NB4 (cell line): ENCODE data around the gene HPGDS.

Experiments
- DNase-seq: peaks from one replicate; pipeline ENCODE4 v3.0.0; 2010; ENCODE audit warnings: low read depth
- H3K4me3 ChIP-seq: one replicate; pipeline ENCODE4 v1.5.1; 2011; ENCODE audit warnings: mild to moderate bottlenecking, low read depth, low read length, moderate library complexity
- MYC ChIP-seq: IDR thresholded peaks from 2 replicates; pipeline ENCODE4 v1.6.1; 2011; ENCODE audit warnings: low read depth, low read length
- POLR2A ChIP-seq: IDR thresholded peaks from 2 replicates; pipeline ENCODE4 v1.6.1; 2011; ENCODE audit warnings: mild to moderate bottlenecking; ENCODE audit not compliant: insufficient read length; ENCODE audit errors: extremely low read depth
- TF ChIP-seq, protein P1 (sequence below): IDR thresholded peaks from one replicate; pipeline ENCODE4 v1.5.1; 2012; ENCODE audit warnings: low read depth, low read length
- TF ChIP-seq, protein P2 (sequence below): IDR thresholded peaks from 2 replicates; pipeline ENCODE4 v1.6.1; 2011; ENCODE audit warnings: low read depth, low read length

HPGDS gene

DNA sequence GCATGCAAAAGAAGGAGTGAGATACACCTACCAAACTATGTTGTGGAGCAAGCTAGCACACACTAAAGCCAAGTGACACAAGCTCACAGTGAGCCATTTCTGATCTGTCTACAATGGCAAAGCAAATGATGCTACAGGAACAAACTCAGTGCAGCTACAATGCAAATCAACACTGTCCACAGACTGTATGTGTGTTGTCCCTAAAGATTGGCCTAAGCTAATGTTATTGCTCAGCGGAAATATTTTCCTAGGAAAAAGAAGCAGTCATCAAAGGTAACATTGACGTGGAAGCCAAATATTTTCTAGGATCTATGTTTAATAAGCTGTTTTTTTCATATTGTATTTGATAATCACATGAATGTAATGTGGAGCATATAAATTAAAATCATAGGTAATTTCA is 34.7 kb upstream of the HPGDS start:
- H3K4me3 ChIP-seq, result no peak overlapping the region
- DNase-seq, result no peak
- TF ChIP-seq POLR2A, result no peak
- TF ChIP-seq, protein P1, sequence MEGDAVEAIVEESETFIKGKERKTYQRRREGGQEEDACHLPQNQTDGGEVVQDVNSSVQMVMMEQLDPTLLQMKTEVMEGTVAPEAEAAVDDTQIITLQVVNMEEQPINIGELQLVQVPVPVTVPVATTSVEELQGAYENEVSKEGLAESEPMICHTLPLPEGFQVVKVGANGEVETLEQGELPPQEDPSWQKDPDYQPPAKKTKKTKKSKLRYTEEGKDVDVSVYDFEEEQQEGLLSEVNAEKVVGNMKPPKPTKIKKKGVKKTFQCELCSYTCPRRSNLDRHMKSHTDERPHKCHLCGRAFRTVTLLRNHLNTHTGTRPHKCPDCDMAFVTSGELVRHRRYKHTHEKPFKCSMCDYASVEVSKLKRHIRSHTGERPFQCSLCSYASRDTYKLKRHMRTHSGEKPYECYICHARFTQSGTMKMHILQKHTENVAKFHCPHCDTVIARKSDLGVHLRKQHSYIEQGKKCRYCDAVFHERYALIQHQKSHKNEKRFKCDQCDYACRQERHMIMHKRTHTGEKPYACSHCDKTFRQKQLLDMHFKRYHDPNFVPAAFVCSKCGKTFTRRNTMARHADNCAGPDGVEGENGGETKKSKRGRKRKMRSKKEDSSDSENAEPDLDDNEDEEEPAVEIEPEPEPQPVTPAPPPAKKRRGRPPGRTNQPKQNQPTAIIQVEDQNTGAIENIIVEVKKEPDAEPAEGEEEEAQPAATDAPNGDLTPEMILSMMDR, result no peak

DNA sequence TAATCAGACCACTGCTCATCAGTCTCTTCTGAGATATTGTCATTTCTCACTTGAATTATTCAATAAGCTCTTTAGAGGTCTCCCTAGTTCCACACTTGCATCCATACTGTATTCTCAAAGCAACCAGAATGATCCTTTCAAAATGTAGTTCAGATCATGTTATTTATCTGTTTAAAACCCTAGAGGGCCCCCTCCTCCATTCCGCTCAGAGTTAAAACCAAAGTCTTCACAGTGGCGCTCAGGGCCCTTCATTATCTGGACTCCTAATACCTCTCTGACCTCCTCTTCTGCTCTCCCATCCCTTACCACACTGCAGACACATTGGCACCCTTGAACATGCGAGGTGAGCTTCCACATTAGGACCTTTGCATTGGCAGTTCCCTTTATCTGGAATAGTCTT is 32.7 kb upstream of the HPGDS start:
- no peak for DNase-seq
- H3K4me3 ChIP-seq, result no peak overlapping the region
- TF ChIP-seq, protein P1, result no peak
- TF ChIP-seq MYC (no peak), POLR2A (no peak)
- TF ChIP-seq, protein P2, sequence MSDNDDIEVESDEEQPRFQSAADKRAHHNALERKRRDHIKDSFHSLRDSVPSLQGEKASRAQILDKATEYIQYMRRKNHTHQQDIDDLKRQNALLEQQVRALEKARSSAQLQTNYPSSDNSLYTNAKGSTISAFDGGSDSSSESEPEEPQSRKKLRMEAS, result no peak

DNA sequence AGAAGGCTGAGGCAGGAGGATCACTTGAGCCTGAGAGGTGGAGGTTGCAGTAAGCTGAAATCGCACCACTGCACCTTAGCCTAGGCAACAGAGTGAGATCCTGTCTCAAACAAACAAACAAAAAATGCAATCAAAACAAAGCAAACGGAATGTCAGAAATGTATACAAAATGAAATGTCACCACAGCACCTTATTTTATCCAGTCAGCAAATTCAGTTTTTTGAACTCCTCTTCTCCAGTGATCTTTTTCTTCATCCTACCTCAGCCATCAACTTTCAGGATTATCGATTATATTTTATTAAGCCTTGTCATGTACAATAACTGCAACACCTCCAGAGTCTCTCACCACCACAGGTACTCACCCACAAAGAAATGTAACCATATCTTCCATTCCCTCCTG is 31.1 kb upstream of the HPGDS start:
- no peak overlapping the region for H3K4me3 ChIP-seq
- TF ChIP-seq, protein P2, result no peak
- TF ChIP-seq, protein P1, result no peak
- TF ChIP-seq POLR2A (no peak), MYC (no peak)
- no peak for DNase-seq

DNA sequence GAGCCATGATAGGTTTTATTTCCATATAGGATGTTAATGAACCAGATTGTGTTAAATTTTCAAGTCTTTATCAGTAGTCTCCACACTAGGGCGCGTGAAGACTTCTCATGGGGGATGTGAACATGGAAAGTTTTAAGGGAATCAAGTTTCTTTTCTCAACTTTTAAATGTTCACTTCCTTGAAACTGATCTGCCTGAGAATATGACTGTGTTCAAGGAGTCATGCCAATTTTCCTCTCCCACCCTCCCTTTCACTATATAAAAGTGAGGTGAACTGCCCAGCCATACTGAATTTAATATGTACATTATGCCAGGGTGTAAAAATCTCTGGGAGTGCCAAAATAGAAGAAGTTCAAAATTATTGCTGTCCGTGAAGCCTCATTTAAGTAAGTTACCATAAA is 30.4 kb upstream of the HPGDS start:
- TF ChIP-seq, protein P1, result no peak
- TF ChIP-seq, protein P2, result no peak
- TF ChIP-seq MYC, result no peak
- TF ChIP-seq POLR2A, result no peak
- no peak for DNase-seq
- no peak overlapping the region for H3K4me3 ChIP-seq

DNA sequence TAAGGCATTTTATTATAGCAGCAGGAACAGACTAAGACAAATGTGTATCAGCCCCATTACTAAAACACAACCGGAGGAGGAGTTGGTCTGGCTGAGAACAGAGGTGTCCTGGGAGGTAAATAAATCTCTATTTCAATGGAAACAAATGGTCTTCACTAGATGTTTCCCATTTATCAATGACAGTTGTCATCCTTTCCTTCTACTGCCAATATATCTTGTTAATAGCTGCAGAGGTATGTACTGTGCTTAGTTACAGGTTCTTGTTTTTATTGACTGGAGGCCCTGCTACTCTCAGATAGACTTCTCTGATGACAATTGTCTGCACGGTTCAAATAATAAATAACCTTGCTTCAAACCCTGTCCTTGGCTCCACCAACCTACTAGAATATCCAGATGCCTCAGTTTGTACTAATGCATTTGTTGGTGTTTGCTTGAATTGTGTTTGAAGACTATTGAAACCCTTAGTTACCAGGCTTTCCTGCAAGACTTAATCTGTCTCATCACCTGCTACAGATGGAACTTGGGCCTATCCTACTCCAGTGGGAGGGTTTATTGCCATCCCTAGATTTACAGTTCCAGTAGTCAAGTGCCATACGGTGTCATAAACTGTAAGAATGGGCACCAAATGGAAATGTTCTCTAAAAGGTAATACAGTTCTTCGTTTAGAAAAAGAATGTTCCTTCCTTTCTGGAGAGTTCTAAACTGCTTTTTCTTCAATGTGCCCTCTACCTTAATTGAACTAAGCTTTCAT is 29.8 kb upstream of the HPGDS start:
- H3K4me3 ChIP-seq, result no peak overlapping the region
- DNase-seq, result no peak
- TF ChIP-seq, protein P2, result no peak
- TF ChIP-seq, protein P1, result no peak
- TF ChIP-seq MYC, result no peak
- no peak for TF ChIP-seq POLR2A
